GM18511 (cell line): ENCODE data around the gene OR7G1.
"Not testable (repeated sequence)": the region's sequence is repeated elsewhere in the genome, so short reads cannot be mapped to it uniquely, and the experiment has no call there.

Experiments used
- ATAC-seq: cut with Tn5 transposase; IDR thresholded peaks from one replicate; pipeline ENCODE4 v1.9.1; 2021; ENCODE audit warnings: mild to moderate bottlenecking, moderate library complexity; ENCODE audit not compliant: unreplicated experiment

Gene OR7G1

GRCh38 chr19:9086761-9087160 is 28.8 kb downstream of the OR7G1 start, which contains the start of gene OR1M1:
OR1M1 (plus strand) TSS chr19:9087061; CDS start chr19:9093245, 6,184 bp downstream.
- ATAC-seq = no peak

GRCh38 chr19:9078651-9079050 is 36.9 kb downstream of the OR7G1 start:
- ATAC-seq = no peak

- ATAC-seq = no peak
Measured at GRCh38 chr19:9076901-9077300, 38.7 kb downstream of the OR7G1 start.

GRCh38 chr19:9075064-9075949 is 40.3 kb downstream of the OR7G1 start:
- ATAC-seq = no peak

- ATAC-seq = no peak
Measured at GRCh38 chr19:9073806-9074205, 41.8 kb downstream of the OR7G1 start.

GRCh38 chr19:9071720-9072119 is 43.8 kb downstream of the OR7G1 start:
- ATAC-seq = not testable (repeated sequence)

- no peak for ATAC-seq
Measured at GRCh38 chr19:9070066-9070465, 45.5 kb downstream of the OR7G1 start.

GRCh38 chr19:9065457-9066014 is 50.0 kb downstream of the OR7G1 start:
- ATAC-seq = no peak
